NCI-H526 (cell line): Measurements from ENCODE around the gene PDGFD.

Experiments
- DNase-seq, 2 experiments: peaks; one replicate each; lab custom pipeline; 2025; lab: John Stamatoyannopoulos, UW

PDGFD gene

DNA sequence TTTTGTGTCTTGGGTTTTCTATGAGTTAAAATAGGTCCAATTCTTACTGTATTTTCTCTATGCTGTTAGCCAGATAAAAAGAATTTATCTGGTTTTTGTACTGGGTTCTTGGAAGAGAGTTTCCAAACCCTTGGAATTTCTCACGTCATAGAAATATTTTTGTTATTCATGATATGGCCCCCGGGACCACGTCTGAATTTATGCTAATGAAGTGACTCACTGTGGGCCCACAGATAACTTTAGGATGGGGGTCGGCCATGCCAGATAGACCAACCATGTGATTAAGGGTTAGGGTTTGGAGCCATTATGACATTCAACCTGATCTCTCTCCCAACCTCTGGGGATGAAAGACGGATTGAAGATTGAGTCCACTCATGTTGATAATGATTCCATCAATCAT, 163.1 kb downstream of the PDGFD start:
- DNase-seq = no peak

DNA sequence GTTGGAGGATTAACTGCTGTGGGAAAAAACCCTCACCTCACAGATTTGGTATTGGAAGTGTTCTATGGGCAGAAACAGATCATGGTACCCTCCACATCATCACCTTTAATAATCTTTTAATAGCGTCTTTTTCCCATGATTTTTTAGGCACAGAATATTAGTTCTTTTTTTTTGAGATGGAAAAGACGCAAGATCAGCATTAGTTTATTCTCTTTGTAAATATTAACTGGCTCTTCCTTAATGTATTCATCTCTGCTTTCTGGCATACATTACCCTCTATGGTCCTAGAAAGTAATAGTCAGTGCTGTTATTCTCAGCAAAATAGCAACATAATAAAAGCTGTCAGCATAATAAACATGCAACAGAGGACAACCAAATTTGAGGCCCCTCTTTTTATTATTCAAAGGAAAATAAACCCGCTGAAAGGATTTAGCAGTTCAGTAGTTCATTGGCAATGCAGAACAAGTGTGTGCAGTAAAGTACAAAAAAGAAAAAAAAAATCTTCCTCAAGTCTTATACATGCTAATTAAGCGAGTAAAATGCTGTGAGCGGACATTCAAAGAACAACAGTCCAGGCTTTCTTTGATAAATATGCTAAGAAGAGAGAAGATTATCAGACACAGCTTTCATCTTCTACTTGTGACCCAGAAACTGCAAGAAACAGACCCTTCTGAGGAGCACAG, 165.0 kb downstream of the PDGFD start:
- DNase-seq = no peak

DNA sequence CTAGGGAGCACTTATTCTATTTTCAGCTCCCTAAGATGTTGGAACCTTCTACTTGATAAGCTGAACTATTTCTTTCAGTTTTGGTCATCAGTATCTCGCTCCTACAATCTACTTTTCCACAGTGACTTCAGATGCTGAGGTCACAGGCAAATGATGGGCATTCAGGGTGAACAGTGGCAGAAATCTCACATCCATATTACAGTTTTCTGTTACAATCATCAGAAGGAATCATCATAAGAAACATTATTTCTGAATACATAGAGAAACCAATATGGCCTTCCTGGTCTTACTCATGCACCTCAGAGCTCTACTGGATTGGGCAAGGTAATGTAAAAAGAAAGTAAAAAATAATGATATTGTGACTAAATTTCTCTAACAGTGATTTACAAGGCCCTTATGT, 166.9 kb downstream of the PDGFD start:
- DNase-seq = no peak

GRCh38 chr11:103995896-103996295, 168.1 kb downstream of the PDGFD start:
- no peak for DNase-seq

DNA sequence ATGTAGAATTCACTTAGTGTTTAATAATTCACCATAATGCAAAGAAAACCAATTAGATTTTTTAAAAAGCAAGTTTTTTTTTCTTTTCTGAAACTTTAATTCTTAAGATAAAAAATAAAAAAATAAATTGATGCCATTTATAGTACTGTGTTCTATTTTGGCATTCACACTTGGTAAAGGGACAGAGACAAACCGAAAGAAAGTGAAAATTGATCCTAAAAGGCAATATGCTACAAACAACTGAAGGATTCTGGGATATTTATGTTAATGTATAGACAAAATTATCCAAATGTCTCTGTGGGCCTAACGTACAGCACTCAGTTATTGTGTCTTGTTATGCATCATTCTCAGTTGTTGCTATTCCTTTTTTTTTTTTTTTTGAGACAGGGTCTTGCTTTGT, 169.4 kb downstream of the PDGFD start:
- DNase-seq = no peak

GRCh38 chr11:103994094-103994493, 169.9 kb downstream of the PDGFD start:
- no peak for DNase-seq

- DNase-seq = no peak
Observed at GRCh38 chr11:103993507-103993906, 170.4 kb downstream of the PDGFD start.

DNA sequence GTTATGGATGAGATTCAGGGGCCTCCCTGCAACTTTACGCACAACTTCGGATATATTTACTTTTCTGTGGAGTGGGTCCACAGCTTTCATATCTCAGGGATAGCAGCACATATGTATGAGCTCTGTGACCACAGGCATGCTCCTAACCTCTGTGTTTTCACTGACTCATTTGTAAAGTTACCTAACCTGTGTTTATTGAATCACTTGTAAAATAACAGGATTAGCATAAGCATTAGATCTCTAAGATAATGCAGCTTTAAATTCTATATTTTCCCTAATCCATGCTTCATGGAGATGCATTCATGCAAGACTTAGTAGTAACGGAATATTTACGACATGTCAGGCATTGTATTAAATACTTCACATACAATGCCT, 175.4 kb downstream of the PDGFD start:
- no peak for DNase-seq

GRCh38 chr11:103987629-103988594, 176.0 kb downstream of the PDGFD start:
- no peak for DNase-seq

- no peak for DNase-seq
Observed at GRCh38 chr11:103985041-103985440, 178.9 kb downstream of the PDGFD start.

- no peak for DNase-seq
Observed at GRCh38 chr11:103980108-103980507, 183.8 kb downstream of the PDGFD start.

GRCh38 chr11:103978616-103979595, 185.0 kb downstream of the PDGFD start:
- DNase-seq = no peak

- DNase-seq = no peak
Observed at GRCh38 chr11:103972013-103972412, 191.9 kb downstream of the PDGFD start.

- DNase-seq = no peak
Observed at GRCh38 chr11:103970701-103971249, 193.2 kb downstream of the PDGFD start.

GRCh38 chr11:103968685-103969084, 195.3 kb downstream of the PDGFD start:
- DNase-seq = peak; percentile 54 to 57

GRCh38 chr11:103967985-103968384, 196.0 kb downstream of the PDGFD start:
- DNase-seq = no peak

GRCh38 chr11:103964390-103964789, 199.6 kb downstream of the PDGFD start:
- no peak for DNase-seq

DNA sequence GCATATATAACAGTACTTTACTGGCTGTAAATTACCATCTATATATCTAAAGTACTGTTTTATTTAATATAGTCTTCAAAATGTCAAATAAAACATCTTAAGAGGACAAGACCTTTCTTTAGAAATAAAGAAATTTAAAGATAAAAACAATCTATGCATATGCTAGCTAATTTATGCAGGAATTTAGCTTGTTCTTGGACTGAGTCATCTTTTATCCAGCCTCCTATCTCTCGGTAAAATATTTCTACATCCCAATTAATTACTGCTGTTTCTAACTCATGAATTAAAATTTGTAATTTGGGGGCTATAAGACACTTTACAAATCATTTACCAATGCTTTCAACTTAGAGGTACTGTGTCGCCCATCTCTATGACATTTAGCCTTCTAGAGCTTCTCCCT, 200.3 kb downstream of the PDGFD start:
- no peak for DNase-seq

DNA sequence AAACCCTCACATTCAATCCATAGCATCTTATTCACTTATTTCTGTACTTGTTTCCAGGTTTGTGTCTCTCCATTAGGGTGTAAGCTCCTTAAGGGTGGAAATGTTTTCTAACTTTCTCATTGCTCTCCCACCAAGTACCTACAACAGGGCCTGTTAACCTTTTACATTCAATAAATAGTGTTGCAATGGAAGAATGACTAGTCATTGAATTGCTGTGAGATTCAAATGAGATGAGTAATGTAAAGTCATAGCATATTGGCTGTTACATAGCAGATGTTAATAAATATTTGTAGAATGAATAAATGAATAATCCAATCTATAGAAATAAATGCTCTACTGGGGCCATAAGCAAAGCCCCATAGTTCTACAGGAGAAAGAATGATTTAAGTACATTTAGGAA, 202.9 kb downstream of the PDGFD start:
- DNase-seq = no peak

DNA sequence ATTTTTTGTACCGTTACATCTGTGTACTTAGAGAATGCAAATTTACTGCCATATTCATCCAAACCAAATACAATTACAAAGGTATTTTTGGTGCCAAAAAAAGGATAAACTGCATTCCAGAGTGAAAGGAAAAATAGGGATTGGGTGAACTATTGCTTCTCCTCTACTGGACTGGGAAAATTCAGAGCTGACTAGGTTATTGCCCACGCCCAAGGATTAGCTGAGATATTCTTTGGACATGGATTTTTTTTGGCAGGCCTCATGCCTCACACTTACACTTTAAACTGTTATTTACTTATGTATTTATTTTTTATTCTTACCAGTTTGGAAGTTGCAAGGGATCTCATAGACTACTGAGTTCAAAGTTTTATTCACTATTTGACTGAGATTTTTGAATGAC, 203.8 kb downstream of the PDGFD start:
- DNase-seq = no peak

- DNase-seq = no peak
Observed at GRCh38 chr11:103959279-103959942, 204.5 kb downstream of the PDGFD start.
